Limb (tissue), 2 donors: ENCODE measurements around the gene SAA4.
"Not testable (repeated sequence)": the region's sequence is repeated elsewhere in the genome, so short reads cannot be mapped to it uniquely, and the experiment has no call there.

ENCODE experiments used
- DNase-seq, 2 donors: peaks; one replicate each; pipeline ENCODE4 v3.0.0-alpha.2; 2016; ENCODE audit errors: extremely low spot score in 2 of 2

SAA4 gene

GRCh38 chr11:18247191-18247581, 10.6 kb upstream of the SAA4 start:
- DNase-seq: not testable (repeated sequence)

DNA sequence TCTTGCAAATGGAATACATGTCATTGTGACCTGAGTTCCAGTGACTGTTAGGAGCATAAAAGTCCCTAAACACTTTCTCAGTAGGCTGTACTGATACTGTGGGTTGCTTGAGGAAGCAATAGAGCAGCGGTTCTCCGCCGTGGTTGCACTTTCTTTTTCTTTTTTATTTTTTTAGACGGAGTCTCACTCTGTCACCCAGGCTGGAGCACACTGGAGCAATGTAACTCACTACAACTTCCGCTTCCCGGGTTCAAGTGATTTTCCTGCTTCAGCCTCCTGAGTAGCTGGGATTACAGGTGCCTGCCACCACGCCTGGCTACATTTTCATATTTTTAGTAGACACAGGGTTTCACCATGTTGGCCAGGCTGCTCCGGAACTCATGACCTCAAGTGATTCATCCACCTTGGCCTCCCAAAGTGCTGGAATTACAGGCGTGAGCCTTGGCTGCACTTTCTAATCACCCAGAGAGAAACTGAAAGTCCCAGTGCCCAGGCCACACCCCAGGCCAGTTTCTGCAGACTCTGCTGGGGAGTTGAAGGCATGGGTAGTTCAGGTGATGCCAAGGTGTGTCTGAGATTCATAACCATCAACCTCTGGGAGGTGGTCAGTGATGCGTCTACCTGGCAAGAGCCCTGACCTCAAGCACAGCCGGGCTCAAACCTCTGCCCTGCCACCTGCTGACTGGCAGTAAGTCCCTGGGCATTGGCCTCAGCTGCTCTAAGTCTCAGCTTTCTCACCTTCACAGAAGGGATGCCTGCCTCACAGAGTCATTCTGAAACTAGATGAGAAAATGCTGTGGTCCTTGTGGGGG, 10.0 kb upstream of the SAA4 start:
- not testable (repeated sequence) for DNase-seq

- DNase-seq: no peak
Measured at GRCh38 chr11:18245396-18245795, 8.8 kb upstream of the SAA4 start.

- peak in 1 of 2 donors; percentile 6 for DNase-seq
Measured at GRCh38 chr11:18243783-18244362, 7.3 kb upstream of the SAA4 start.

DNA sequence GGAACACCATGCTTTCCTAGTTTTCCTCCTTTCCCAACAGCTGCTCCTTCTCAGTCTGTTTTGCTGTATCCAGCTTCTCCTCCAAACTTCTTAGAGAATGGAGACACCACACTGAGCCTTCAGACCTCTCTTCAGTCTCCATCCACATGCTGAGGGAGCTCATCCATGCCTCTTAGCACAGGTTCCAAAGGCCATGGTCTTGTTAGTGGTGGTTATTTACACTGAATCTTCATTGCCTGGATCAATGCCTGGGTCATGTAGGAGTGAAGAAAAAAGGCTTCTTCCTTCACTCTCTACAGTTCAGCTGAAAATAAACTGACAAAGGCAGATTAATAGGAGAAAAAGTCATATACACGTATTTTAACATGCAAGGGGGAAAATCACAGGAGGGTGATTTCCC, 3.1 kb upstream of the SAA4 start:
- no peak for DNase-seq

DNA sequence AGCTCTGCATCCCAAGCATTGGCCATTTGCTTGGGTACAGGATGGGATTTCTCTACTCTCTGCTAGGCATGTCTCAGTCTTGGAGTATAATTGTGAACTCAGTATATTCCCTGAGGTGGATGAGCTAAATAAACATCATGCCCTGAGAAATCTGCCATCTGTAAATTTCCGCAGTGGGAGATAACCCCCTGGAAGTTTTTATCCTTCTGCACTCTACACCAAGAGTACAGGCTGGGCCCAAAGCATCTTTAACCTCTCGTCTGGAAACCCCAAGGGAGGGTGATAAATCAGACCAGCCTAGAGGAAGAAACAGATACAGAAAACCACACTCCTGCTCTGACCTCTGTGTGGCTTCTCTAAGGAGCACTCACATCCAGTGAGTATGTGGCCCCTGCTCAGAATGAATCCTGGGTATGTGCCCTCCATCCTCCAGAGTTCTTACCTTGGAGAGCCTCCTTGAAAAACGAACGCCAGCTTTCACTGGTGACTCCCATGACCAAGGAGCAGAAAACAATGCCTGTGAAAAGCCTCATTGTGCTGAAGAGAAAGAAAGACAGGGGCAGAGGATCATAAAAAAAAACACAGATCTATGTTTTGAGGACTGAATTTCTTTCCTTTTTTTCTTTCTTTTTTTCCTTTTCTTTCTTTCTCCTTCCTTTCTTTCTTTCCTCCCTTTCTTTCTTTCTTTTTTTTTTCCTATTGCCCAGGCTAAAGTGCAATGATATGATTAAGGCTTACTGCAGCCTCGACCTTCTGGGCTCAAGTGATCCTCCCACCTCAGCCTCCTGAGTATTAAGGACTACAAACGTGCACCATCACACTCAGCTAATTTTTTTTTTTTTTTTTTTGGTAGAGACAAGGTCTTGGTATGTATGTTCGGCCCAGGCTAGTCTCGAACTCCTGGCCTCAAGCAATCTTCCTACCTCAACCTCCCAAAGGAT, 938 bp downstream of the SAA4 start:
- no peak for DNase-seq

DNA sequence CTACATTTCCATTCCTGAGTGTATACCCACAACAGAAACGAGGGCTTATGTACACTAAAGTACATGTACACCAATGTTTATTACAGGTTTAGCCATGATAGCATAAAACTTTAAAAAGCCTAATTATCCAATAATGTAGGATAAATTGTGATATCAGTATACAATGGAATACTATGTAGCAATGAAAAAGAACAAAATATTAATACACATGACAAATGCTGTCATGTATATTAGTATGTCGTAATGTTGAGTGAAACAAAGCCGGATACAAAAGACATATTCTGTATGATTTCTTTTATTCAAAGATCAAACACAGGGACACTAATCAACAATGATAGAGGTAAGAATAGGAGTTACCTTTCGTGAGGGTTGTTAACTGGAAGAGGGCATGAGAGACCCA, 2.7 kb downstream of the SAA4 start:
- DNase-seq: no peak

GRCh38 chr11:18230859-18231258, 5.7 kb downstream of the SAA4 start:
- no peak for DNase-seq

- DNase-seq: no peak
Measured at GRCh38 chr11:18229501-18229900, 7.1 kb downstream of the SAA4 start.

GRCh38 chr11:18225913-18226312, 10.7 kb downstream of the SAA4 start:
- no peak for DNase-seq

GRCh38 chr11:18223591-18224387, 12.8 kb downstream of the SAA4 start:
- no peak for DNase-seq

DNA sequence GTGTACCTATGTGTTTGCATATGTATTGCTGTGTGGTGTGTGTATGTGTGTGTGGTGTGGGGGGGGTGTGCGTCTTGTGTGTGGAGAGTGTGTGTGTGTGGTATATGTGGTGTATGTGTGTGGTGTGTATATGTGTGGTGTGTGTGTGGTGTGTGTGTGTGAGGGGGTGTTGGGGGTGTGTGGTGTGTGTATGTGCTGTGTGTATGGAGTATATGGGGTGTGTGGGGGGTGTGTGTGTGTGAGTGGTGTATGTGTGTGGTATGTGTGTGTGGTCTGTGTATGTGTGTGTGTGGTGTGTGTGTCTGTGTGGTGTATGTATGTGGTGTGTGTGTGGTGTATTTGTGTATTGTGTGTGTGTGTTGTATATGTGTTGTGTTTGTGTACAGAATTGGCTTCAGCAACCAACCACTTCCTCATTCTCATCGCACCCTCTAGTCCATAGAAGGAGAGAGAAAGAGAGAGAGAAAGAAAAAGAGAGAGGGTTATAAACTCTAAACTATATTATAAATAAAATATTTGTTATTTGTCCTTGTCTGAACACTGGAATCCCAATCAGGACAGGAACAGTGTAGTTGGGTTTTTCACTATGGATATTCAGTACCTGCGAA, 13.7 kb downstream of the SAA4 start:
- no peak for DNase-seq

DNA sequence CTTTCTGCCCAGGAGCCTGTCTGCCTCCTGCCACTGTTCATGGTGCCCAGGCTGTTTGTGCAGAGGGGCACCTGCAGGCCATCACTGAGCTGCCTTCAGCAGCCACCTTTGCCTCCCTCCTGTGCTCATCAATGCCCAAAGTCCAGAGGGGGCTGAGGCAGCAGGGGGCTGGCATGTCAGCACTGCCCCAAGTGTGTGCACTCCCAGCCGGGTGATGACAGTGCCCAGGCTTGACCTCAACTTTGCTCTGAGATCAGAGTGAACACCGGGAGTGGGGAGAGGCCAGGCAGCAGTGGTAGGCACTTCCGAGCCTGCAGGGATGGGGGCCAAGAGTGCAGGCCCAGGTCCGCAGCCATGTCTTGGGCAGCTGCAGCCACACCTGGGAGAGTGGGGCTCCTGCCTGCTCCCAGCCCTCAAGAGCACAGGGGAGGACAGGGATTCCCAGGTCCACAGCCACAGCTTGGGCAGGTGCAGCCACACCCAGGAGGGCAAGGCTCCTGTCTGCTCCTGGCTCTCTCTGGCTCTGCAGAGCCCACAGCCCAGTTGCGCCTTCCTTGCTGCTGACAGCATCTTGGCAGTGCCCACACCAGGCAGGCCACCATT, 15.2 kb downstream of the SAA4 start:
- no peak for DNase-seq

DNA sequence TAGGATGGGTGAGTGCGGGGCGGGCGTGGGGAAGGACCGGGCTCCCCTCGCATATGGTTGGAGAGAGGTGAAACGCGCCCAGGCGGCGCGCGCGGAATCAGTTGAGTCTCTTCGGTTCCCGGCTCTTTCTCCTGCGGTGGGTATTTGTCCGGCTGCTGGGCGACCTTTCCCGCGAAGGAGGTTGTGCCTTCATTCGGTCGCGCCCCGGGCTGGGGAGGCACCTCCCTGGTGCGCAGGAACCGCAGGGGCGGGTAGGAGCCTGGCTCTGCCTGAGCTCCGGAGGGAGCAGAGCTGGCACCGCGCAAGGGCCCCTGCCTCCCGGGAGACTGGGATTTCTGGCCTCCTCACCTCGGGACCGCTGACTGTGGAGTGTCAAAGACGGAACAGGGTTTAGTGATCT, 27.5 kb downstream of the SAA4 start:
- DNase-seq: no peak

- no peak for DNase-seq
Measured at GRCh38 chr11:18204771-18205170, 31.8 kb downstream of the SAA4 start.

GRCh38 chr11:18204220-18204619, 32.4 kb downstream of the SAA4 start:
- DNase-seq: no peak

DNA sequence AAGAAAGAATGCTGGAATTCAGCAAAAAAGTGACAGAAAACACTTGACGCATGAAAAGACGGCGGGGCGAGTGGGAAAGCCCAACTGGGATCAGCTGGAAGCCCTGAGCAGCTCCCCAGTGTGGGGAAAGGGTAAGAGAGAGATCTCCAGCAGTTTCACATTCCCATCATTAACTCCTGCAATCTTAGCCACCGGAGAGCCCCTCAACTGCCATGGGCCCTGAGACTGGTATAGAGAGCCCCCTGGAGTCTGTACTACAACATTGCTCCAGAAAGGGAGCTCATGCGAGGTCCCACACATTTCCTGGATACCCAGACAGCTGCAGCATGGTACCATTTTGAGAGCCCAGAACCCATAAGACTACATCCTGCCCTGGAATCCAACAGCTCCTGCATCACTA, 32.9 kb downstream of the SAA4 start:
- DNase-seq: no peak

DNA sequence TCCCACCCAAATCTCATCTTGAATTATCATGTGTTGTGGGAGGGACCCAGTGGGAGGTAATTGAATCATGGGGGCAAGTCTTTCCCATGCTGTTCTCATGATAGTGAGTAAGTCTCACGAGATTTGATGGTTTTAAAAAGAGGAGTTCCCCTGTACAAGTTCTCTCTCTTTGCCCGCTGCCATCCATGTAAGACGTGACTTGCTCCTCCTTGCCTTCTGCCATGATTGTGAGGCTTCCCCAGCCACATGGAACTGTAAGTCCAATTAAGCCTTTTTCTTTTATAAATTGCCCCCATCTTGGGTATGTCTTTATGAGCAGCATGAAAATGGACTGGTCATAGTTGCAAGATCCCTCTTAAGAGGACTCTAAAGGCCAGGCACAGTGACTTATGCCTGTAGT, 38.9 kb downstream of the SAA4 start:
- not testable (repeated sequence) for DNase-seq

DNA sequence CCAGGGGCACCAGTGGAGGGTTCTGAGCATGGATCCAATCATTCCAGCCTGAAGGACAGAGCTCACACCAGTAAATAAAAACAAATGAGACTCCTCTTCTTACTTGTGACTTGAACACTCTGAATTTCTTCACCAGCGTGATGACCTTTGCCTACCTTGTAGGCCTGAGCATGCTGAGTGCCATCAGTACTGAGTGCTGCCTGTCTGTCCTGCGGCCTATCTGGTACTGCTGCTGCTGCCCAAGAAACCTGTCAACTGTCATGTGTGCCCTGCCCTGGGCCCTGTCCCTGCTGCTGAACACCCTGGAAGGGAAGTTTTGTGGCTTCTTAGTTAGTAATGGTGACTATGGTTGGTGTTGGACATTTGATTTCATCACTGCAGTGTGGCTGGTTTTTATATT, 40.1 kb downstream of the SAA4 start:
- DNase-seq: no peak

DNA sequence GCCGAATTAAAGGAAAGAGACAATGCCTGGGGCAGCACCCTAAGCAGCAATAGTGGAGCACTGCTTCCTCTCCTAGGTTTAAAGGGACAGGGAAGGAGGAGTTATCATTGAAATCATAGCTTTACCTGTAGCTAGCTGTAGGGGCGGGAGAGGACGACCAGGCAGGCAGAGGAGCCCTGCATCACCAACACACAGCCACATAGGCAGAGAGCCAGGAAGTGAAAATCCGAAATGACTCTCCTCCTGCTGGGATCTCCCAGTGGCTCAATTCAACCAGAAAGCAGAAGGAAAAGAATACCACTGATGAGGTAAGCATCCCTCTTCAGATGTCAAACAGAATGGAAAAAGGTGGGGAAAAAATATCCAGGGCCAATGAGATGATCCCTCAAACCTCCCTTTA, 43.6 kb downstream of the SAA4 start:
- no peak for DNase-seq

DNA sequence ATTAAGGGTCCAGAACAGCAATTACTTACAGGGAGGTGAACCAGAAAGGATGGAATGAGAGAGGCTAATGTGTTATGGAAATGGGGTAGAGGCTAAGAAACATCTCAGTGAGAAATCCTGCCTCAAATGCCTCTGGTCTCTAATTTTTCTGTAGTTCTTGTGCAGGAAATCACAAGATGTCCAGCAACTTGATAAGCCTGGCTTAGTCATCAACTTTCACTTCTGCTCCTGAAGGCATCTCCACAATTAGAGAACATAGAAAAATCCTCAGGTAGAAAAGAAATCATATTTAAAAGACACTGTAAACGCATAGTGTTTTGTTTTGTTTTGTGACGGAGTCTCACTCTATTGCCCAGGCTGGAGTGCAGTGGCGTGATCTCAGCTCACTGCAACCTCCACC, 45.2 kb downstream of the SAA4 start:
- DNase-seq: no peak
